ENCODE data around the gene MRPL18. TPM values are rescaled to one million over a fixed set of nuclear protein-coding genes. Genes with fewer than 3 reads are reported as not detected.

MRPL18 gene
- total RNA-seq, 2 donors from 2014 or later = 34.8 to 46.2 TPM

GRCh38 chr6:159761873-159762680 lies 28.2 kb upstream of the MRPL18 start, which contains the start of gene ACAT2:
Gene ACAT2, plus strand, starts transcription at chr6:159762045. Its CDS starts 43 bp downstream, at chr6:159762088.
- DNase-seq (ENCODE audit: low spot score) = peak; percentile 91
- Histone ChIP-seq H3K27ac (peak within 1 kb of the TSS; percentile 95 to 98), H3K9me3 (no peaks in the 10 kb centered on the region), H3K4me1 (ENCODE audit: control insufficient read depth in 1 of 2, low read depth in 2 of 2) (peaks cover 7 to 17% of the 10 kb centered on the region in 2 donors), H3K27me3 (replicated peaks; ENCODE audit: insufficient read depth) (no peaks in the 10 kb centered on the region), H3K4me3 (peak within 1 kb of the TSS; percentile 86), H3K36me3 (peaks cover 4% of the 10 kb centered on the region)
- ATAC-seq (ENCODE audit: insufficient number of reproducible peaks, low FRiP score, low read depth) = peak; percentile 99
- peak; percentile 28 for TF ChIP-seq CTCF (IDR thresholded peaks at IDR 0.05)

GRCh38 chr6:159762681-159763293 lies 27.5 kb upstream of the MRPL18 start:
- no peak for TF ChIP-seq CTCF (IDR thresholded peaks at IDR 0.05)
- no peak for DNase-seq (ENCODE audit: low spot score)
- peak overlapping the region; percentile 95 to 98 for H3K27ac ChIP-seq
- H3K27me3 ChIP-seq (replicated peaks; ENCODE audit: insufficient read depth) = no peaks in the 10 kb centered on the region
- peaks cover 7 to 17% of the 10 kb centered on the region in 2 donors for H3K4me1 ChIP-seq (ENCODE audit: control insufficient read depth in 1 of 2, low read depth in 2 of 2)
- no peak for ATAC-seq (ENCODE audit: insufficient number of reproducible peaks, low FRiP score, low read depth)
- H3K36me3 ChIP-seq = peaks cover 4% of the 10 kb centered on the region
- peak overlapping the region; percentile 86 for H3K4me3 ChIP-seq
- H3K9me3 ChIP-seq = no peaks in the 10 kb centered on the region

- no peak overlapping the region for H3K27ac ChIP-seq
- no peaks in the 10 kb centered on the region for H3K27me3 ChIP-seq (replicated peaks; ENCODE audit: insufficient read depth)
- DNase-seq (ENCODE audit: low spot score) (no peak), ATAC-seq (ENCODE audit: insufficient number of reproducible peaks, low FRiP score, low read depth) (no peak)
- H3K4me1 ChIP-seq (ENCODE audit: control insufficient read depth in 1 of 2, low read depth in 2 of 2) = peaks cover 0 to 10% of the 10 kb centered on the region in 2 donors
- H3K36me3 ChIP-seq = peaks cover 11% of the 10 kb centered on the region
- no peak for TF ChIP-seq CTCF (IDR thresholded peaks at IDR 0.05)
- H3K4me3 ChIP-seq = no peak overlapping the region
- H3K9me3 ChIP-seq = no peaks in the 10 kb centered on the region
Measured at GRCh38 chr6:159766906-159767305, 23.4 kb upstream of the MRPL18 start.

- H3K27me3 ChIP-seq (replicated peaks; ENCODE audit: insufficient read depth) = no peaks in the 10 kb centered on the region
- H3K36me3 ChIP-seq = peaks cover 11% of the 10 kb centered on the region
- TF ChIP-seq CTCF (IDR thresholded peaks at IDR 0.05) = no peak
- DNase-seq (ENCODE audit: low spot score) (no peak), ATAC-seq (ENCODE audit: insufficient number of reproducible peaks, low FRiP score, low read depth) (no peak)
- H3K4me1 ChIP-seq (ENCODE audit: control insufficient read depth in 1 of 2, low read depth in 2 of 2) = no peaks in the 10 kb centered on the region
- H3K4me3 ChIP-seq = no peak overlapping the region
- H3K9me3 ChIP-seq = no peaks in the 10 kb centered on the region
- no peak overlapping the region for H3K27ac ChIP-seq
Measured at GRCh38 chr6:159769470-159769869, 20.8 kb upstream of the MRPL18 start.

- no peaks in the 10 kb centered on the region for H3K4me1 ChIP-seq (ENCODE audit: control insufficient read depth in 1 of 2, low read depth in 2 of 2)
- ATAC-seq (ENCODE audit: insufficient number of reproducible peaks, low FRiP score, low read depth) (no peak), DNase-seq (ENCODE audit: low spot score) (no peak)
- H3K4me3 ChIP-seq = no peak overlapping the region
- no peaks in the 10 kb centered on the region for H3K27me3 ChIP-seq (replicated peaks; ENCODE audit: insufficient read depth)
- no peaks in the 10 kb centered on the region for H3K9me3 ChIP-seq
- no peak overlapping the region for H3K27ac ChIP-seq
- no peak for TF ChIP-seq CTCF (IDR thresholded peaks at IDR 0.05)
- peaks cover 16% of the 10 kb centered on the region for H3K36me3 ChIP-seq
Measured at GRCh38 chr6:159772196-159772595, 18.1 kb upstream of the MRPL18 start.

Measured in thoracic aorta (tissue), 2 donors.